HepG2 (cell line): ENCODE data around the gene GALNT1. TPM values are rescaled to one million over a fixed set of nuclear protein-coding genes. Genes with fewer than 3 reads are reported as not detected.

Experiments used
- ATAC-seq: fragments of 200-7000 bp; cut with Tn5 transposase; 3 replicates; pipeline ENCODE4 v1.9.1; 2020; ENCODE audit warnings: mild to moderate bottlenecking, moderate library complexity
- BruUV-seq: library from RNA; stranded (reverse); fragments of 400-500 nt; replicated peaks from 2 replicates; lab custom pipeline; 2021; lab: Mats Ljungman, UMichigan
- CTCF ChIA-PET: fragments of 300-600 bp; formaldehyde crosslinking; extraction: SDS; loops from one replicate; lab custom pipeline; 2021; ENCODE audit warnings: low total read pairs, inconsistent platforms, low intra/inter-chr PET ratio; lab: Yijun Ruan, JAX
- POLR2A ChIA-PET: fragments of 350-600 bp; sonication (Branson Sonifier 250); formaldehyde crosslinking; loops from one replicate; lab custom pipeline; 2020; ENCODE audit warnings: antibody characterized with exemption, inconsistent platforms; lab: Yijun Ruan, JAX
- DNase-seq: peaks from one replicate; pipeline ENCODE4 v3.0.0-alpha.2; 2015; ENCODE audit warnings: low spot score
- FAIRE-seq: peaks from 3 replicates; lab custom pipeline; 2011; peaks lifted over from hg19 to GRCh38; lab: Jason Lieb, UNC
- H2AFZ ChIP-seq: one replicate; pipeline ENCODE4 v1.6.1; 2011; ENCODE audit warnings: low read length, inconsistent platforms
- H3K27ac ChIP-seq: fragments of 300-600 bp; 3 replicates; pipeline ENCODE4 v1.8.0; 2011; ENCODE audit warnings: mixed run types, mild to moderate bottlenecking, mixed read lengths, low read length, inconsistent platforms; ENCODE audit not compliant: insufficient read depth; ENCODE audit errors: extremely low read length
- H3K27me3 ChIP-seq, 2 experiments: fragments of 200-600 bp in 1 of 2; 2 replicates in 1 of 2; 3 replicates in 1 of 2; pipeline versions ENCODE4 v1.6.0 to v1.8.0; 2011; ENCODE audit warnings: low read length in 2 of 2, mild to moderate bottlenecking in 2 of 2, moderate library complexity in 2 of 2, inconsistent platforms in 1 of 2; ENCODE audit not compliant: insufficient read depth in 2 of 2, control insufficient read depth in 1 of 2
- H3K36me3 ChIP-seq, 2 experiments: fragments of 200-600 bp in 1 of 2; replicated peaks in 1 of 2; 2 replicates in 1 of 2; 3 replicates in 1 of 2; pipeline versions ENCODE4 v1.5.1 to v1.8.0; 2011; ENCODE audit warnings: low read length in 2 of 2, inconsistent platforms in 1 of 2; ENCODE audit not compliant: insufficient read depth in 2 of 2, control insufficient read depth in 1 of 2
- H3K4me1 ChIP-seq: 2 replicates; pipeline ENCODE4 v1.5.1; 2012; ENCODE audit warnings: low read length, inconsistent platforms; ENCODE audit not compliant: insufficient read depth
- H3K4me2 ChIP-seq: 2 replicates; pipeline ENCODE4 v1.6.0; 2011; ENCODE audit warnings: low read depth, low read length, inconsistent platforms
- H3K4me3 ChIP-seq, 3 experiments: fragments of 200-600 bp in 1 of 3; sonication (generic), shearing (Covaris generic) in 1 of 3; replicated peaks in 1 of 3; 2 replicates each; pipeline ENCODE4 v1.5.1; 2011 to 2016; ENCODE audit warnings: low read length in 3 of 3, inconsistent platforms in 2 of 3, low read depth in 2 of 3, mild to moderate bottlenecking in 2 of 3, control low read depth in 1 of 3, mixed read lengths in 1 of 3; ENCODE audit not compliant: insufficient read depth in 1 of 3
- H3K79me2 ChIP-seq: one replicate; pipeline ENCODE4 v1.6.1; 2011; ENCODE audit warnings: low read length, inconsistent platforms; ENCODE audit not compliant: insufficient read depth
- H3K9ac ChIP-seq: 2 replicates; pipeline ENCODE4 v1.6.0; 2011; ENCODE audit warnings: mild to moderate bottlenecking, low read depth, low read length, inconsistent platforms; ENCODE audit not compliant: insufficient read depth
- H3K9me3 ChIP-seq: 2 replicates; pipeline ENCODE4 v1.5.1; 2012; ENCODE audit warnings: mild to moderate bottlenecking, low read length
- H4K20me1 ChIP-seq: 2 replicates; pipeline ENCODE4 v1.6.0; 2011; ENCODE audit warnings: inconsistent platforms, mild to moderate bottlenecking, low read length, moderate library complexity; ENCODE audit not compliant: insufficient read depth
- CEBPB ChIP-seq: IDR thresholded peaks from 2 replicates; pipeline ENCODE4 v1.6.1; 2011; ENCODE audit warnings: low read depth, low read length, improper control_type of control experiment, borderline replicate concordance
- NR2F6 ChIP-seq, 2 experiments: IDR thresholded peaks; 2 replicates each; pipeline ENCODE4 v1.6.1; 2016; ENCODE audit warnings: antibody characterized with exemption in 1 of 2, mild to moderate bottlenecking in 1 of 2
- PHF5A ChIP-seq: IDR thresholded peaks from one replicate; pipeline ENCODE4 v1.6.1; 2018; ENCODE audit warnings: low read depth, missing genetic modification reagents; ENCODE audit not compliant: unreplicated experiment
- RFX1 ChIP-seq: fragments of 450-650 bp; IDR thresholded peaks from 2 replicates; pipeline ENCODE4 v1.6.1; 2017
- ZNF619 ChIP-seq: sonication (generic); formaldehyde crosslinking; IDR thresholded peaks from 2 replicates; pipeline ENCODE4 v1.4.0; 2020; ENCODE audit warnings: mild to moderate bottlenecking, missing genetic modification reagents
- WGBS: methylation state at CpG from one replicate; pipeline ENCODE4 v1.1.6; 2017; ENCODE audit warnings: low lambda C conversion rate; 5-methylcytosine and 5-hydroxymethylcytosine counted together
- in situ Hi-C: cut with HindIII; loops from 2 replicates; pipeline ENCODE4 v1.10.0; 2017; ENCODE audit warnings: low pct_unique_long_range_greater_than_20kb; ENCODE audit not compliant: extremely low pct_ligation_motif_present
- intact Hi-C: fragments of 100-400 bp; cut with micrococcal nuclease; formaldehyde crosslinking; loops from one replicate; pipeline ENCODE4 v1.10.0; 2022; ENCODE audit not compliant: unreplicated experiment
- polyA plus RNA-seq, 8 experiments: library from polyadenylated mRNA; depleted of rRNA in 3 of 8; stranded (reverse) in 7 of 8; unstranded in 1 of 8; fragments of >200 nt; fragmentation: Illumina TruSeq in 4 of 8; extraction: Trizol in 4 of 8; gene quantifications; 2 replicates each; pipeline versions ENCODE4 v1.2.1 to v1.2.3, GENCODE V29; 2011 to 2016; ENCODE audit warnings: low read depth in 4 of 8, missing spikeins in 1 of 8, mixed read lengths in 1 of 8; ENCODE audit not compliant: insufficient read depth in 1 of 8
- total RNA-seq, 5 experiments: library from RNA; depleted of rRNA; stranded (reverse); fragments of >200 nt; fragmentation: Illumina TruSeq; extraction: Trizol; gene quantifications; 2 replicates each; pipeline ENCODE4 v1.2.3, GENCODE V29; 2016; ENCODE audit warnings: low read depth in 1 of 5
- TF ChIP-seq, protein P1 (sequence below): sonication (generic); formaldehyde crosslinking; IDR thresholded peaks from 2 replicates; pipeline ENCODE4 v1.8.1; 2023; ENCODE audit warnings: missing genetic modification reagents, mild to moderate bottlenecking, borderline replicate concordance
- TF ChIP-seq, protein P2 (sequence below): sonication (generic); formaldehyde crosslinking; IDR thresholded peaks from 2 replicates; pipeline ENCODE4 v1.5.1; 2020; ENCODE audit warnings: missing genetic modification reagents, mild to moderate bottlenecking, borderline replicate concordance
- TF ChIP-seq, protein P3 (sequence below): sonication (generic); formaldehyde crosslinking; IDR thresholded peaks from 2 replicates; pipeline ENCODE4 v1.4.0; 2020; ENCODE audit warnings: low read depth, missing genetic modification reagents
- TF ChIP-seq, protein P4 (sequence below): sonication (generic); formaldehyde crosslinking; IDR thresholded peaks from 2 replicates; pipeline ENCODE4 v1.8.0; 2022; ENCODE audit warnings: mild to moderate bottlenecking, missing genetic modification reagents, moderate library complexity

GALNT1 gene
- total and polyA plus RNA-seq, 2 of the 13 experiments (the other 11 are each of a cell fraction or from before 2014, with no cell fraction given): 41.1 to 100 TPM

DNA sequence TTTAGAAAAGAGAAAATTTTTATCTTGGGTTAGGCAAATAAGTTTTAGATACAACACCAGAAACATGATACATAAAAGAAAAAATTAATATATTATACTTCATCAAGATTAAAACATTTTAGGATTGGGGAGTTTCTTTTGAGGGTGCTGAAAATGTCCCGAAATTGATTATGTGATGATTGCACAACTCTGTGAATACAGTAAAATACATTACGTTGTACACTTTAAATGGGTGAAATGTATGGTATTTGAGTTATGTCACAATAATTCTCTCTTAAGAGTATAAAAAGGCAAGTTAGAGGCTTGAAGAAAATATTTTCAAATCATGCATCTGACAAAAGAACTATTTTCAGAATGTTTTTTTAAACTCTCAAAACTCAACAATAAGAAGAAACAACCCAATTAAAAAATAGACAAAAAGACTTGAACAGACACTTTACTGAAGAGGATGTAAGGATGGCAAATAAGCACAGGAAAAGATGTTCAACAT lies 47.6 kb upstream of the GALNT1 start:
- in situ Hi-C loops: no loop called here
- CTCF ChIA-PET: no interaction called here
- Histone ChIP-seq H3K27ac (no peak overlapping the region), H3K4me2 (no peak overlapping the region), H3K36me3 (no peaks in the 10 kb centered on the region), H3K79me2 (no peaks in the 10 kb centered on the region), H3K9ac (no peak overlapping the region), H3K4me3 (no peak overlapping the region), H4K20me1 (no peaks in the 10 kb centered on the region), H3K27me3 (no peaks in the 10 kb centered on the region; a peak in 1 of 5 replicates), H3K4me1 (no peaks in the 10 kb centered on the region), H3K9me3 (peaks cover 4% of the 10 kb centered on the region; the same call in 1 of the 2 replicates), H2AFZ (no peak overlapping the region)
- ATAC-seq (no peak), FAIRE-seq (no peak), DNase-seq (no peak)
- BruUV-seq: no TSS peak
- POLR2A ChIA-PET: no interaction called here
- 4% methylated on average over 2 of the region's 2 CpGs for WGBS
- TF ChIP-seq NR2F6 (IDR thresholded peaks at IDR 0.05) (no peak), NR2F6 (CRISPR knock-in tag; IDR thresholded peaks at IDR 0.05) (no peak), CEBPB (peak; percentile 66)
- intact Hi-C loops: no loop called here

- TF ChIP-seq, protein P1, sequence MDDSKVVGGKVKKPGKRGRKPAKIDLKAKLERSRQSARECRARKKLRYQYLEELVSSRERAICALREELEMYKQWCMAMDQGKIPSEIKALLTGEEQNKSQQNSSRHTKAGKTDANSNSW (CRISPR knock-in tag): no peak
- TF ChIP-seq PHF5A (CRISPR knock-in tag) (no peak), ZNF619 (CRISPR knock-in tag) (no peak), RFX1 (no peak)
- TF ChIP-seq, protein P2, sequence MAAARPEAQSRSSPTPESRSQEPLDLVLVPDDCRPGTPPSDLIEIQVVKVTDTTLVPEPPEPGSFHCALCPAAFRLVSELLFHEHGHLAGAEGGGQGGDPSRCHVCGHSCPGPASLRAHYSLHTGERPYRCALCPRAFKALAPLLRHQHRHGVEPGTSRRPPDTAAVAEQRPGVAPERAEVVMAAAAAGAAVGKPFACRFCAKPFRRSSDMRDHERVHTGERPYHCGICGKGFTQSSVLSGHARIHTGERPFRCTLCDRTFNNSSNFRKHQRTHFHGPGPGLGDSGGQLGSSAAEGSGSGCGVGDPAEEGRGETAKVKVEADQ (CRISPR knock-in tag): no peak
- TF ChIP-seq, protein P3, sequence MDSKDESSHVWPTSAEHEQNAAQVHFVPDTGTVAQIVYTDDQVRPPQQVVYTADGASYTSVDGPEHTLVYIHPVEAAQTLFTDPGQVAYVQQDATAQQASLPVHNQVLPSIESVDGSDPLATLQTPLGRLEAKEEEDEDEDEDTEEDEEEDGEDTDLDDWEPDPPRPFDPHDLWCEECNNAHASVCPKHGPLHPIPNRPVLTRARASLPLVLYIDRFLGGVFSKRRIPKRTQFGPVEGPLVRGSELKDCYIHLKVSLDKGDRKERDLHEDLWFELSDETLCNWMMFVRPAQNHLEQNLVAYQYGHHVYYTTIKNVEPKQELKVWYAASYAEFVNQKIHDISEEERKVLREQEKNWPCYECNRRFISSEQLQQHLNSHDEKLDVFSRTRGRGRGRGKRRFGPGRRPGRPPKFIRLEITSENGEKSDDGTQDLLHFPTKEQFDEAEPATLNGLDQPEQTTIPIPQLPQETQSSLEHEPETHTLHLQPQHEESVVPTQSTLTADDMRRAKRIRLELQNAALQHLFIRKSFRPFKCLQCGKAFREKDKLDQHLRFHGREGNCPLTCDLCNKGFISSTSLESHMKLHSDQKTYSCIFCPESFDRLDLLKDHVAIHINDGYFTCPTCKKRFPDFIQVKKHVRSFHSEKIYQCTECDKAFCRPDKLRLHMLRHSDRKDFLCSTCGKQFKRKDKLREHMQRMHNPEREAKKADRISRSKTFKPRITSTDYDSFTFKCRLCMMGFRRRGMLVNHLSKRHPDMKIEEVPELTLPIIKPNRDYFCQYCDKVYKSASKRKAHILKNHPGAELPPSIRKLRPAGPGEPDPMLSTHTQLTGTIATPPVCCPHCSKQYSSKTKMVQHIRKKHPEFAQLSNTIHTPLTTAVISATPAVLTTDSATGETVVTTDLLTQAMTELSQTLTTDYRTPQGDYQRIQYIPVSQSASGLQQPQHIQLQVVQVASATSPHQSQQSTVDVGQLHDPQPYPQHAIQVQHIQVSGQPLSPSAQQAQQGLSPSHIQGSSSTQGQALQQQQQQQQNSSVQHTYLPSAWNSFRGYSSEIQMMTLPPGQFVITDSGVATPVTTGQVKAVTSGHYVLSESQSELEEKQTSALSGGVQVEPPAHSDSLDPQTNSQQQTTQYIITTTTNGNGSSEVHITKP (CRISPR knock-in tag): no peak
- TF ChIP-seq, protein P4, sequence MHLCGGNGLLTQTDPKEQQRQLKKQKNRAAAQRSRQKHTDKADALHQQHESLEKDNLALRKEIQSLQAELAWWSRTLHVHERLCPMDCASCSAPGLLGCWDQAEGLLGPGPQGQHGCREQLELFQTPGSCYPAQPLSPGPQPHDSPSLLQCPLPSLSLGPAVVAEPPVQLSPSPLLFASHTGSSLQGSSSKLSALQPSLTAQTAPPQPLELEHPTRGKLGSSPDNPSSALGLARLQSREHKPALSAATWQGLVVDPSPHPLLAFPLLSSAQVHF (CRISPR knock-in tag): no peak
- TF ChIP-seq, all 625 proteins: peak for 0
- in situ Hi-C loops (no loop called here), intact Hi-C loops (no loop called here)
- Histone ChIP-seq H3K27me3 (no peaks in the 10 kb centered on the region; a peak in 1 of 5 replicates), H3K4me3 (no peak overlapping the region), H3K9me3 (peaks cover 7% of the 10 kb centered on the region; the same call in 1 of the 2 replicates), H3K4me2 (no peak overlapping the region), H3K36me3 (no peaks in the 10 kb centered on the region), H3K4me1 (no peaks in the 10 kb centered on the region), H3K79me2 (no peaks in the 10 kb centered on the region), H3K27ac (no peak overlapping the region), H2AFZ (no peak overlapping the region), H3K9ac (no peak overlapping the region), H4K20me1 (no peaks in the 10 kb centered on the region)
- ChIA-PET CTCF (no interaction called here), POLR2A (no interaction called here)
- BruUV-seq: no TSS peak
- ATAC-seq (no peak), DNase-seq (no peak), FAIRE-seq (no peak)
- 33% methylated on average over 1 of the region's 1 CpG for WGBS
These were observed 46.2 kb upstream of the GALNT1 start for GRCh38 chr18:35535297-35535696.
